Measurements from ENCODE around the gene PKP4. TPM values are rescaled to one million over a fixed set of nuclear protein-coding genes. Genes with fewer than 3 reads are reported as not detected.

PKP4 gene
- total RNA-seq, 1 donor: 33.3 TPM

- no peak for TF ChIP-seq CTCF (IDR thresholded peaks at IDR 0.05; ENCODE audit: insufficient read depth, low read length)
These were observed 265.7 kb downstream of the PKP4 start for GRCh38 chr2:158722266-158723105.

GRCh38 chr2:158723181-158723838, 266.6 kb downstream of the PKP4 start:
- H3K4me3 ChIP-seq (ENCODE audit: low read depth, low read length): no peak overlapping the region
- no peak for TF ChIP-seq CTCF (IDR thresholded peaks at IDR 0.05; ENCODE audit: insufficient read depth, low read length)
- no peak for DNase-seq (ENCODE audit: low read depth)

More at GRCh38 chr2:158722266-158723105, 265.7 kb downstream of the PKP4 start:
- DNase-seq (ENCODE audit: low read depth): no peak
- H3K4me3 ChIP-seq (ENCODE audit: low read depth, low read length): no peak overlapping the region

- no peak overlapping the region for H3K4me3 ChIP-seq (ENCODE audit: low read depth, low read length)
- no peak for DNase-seq (ENCODE audit: low read depth)
- TF ChIP-seq CTCF (IDR thresholded peaks at IDR 0.05; ENCODE audit: insufficient read depth, low read length): no peak
These were observed 267.4 kb downstream of the PKP4 start for GRCh38 chr2:158723921-158724802.

GRCh38 chr2:158724803-158725381, 268.1 kb downstream of the PKP4 start:
- TF ChIP-seq CTCF (IDR thresholded peaks at IDR 0.05; ENCODE audit: insufficient read depth, low read length): no peak
- H3K4me3 ChIP-seq (ENCODE audit: low read depth, low read length): no peak overlapping the region
- no peak for DNase-seq (ENCODE audit: low read depth)

- DNase-seq (ENCODE audit: low read depth): no peak
- no peak overlapping the region for H3K4me3 ChIP-seq (ENCODE audit: low read depth, low read length)
- TF ChIP-seq CTCF (IDR thresholded peaks at IDR 0.05; ENCODE audit: insufficient read depth, low read length): no peak
These were observed 268.7 kb downstream of the PKP4 start for GRCh38 chr2:158725441-158725891.

All from fibroblast of the aortic adventitia (primary cell).